Stimulated activated CD8-positive, alpha-beta memory T cell treated with anti-CD3 and anti-CD28 coated beads, Interleukin-4, amount 100 ng/mL, for 48 hours (primary cell): Measurements from ENCODE around the gene ACAD10.

ENCODE experiments used
- DNase-seq: peaks from one replicate; pipeline ENCODE4 v3.0.0-alpha.2; 2020

The ACAD10 gene

DNA sequence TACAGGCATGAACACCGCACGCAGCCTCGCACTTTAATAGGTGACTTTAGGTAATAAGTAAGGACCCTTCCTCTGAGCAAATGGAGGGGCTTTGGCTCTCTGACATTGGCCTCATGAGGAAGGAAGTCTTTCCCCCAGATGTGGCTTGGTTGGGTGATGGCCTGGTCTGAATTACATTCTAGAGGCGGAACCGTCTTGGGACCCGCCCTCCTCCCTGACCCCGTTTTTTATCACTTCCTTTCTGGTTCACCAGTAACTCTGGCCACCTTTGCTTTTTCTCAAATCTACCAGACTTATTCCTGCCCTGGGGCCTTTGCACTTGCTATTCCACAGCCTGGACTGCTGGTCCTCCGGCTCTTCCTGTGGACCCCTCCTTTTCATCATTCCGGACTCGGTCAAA, 94.3 kb downstream of the ACAD10 start:
- DNase-seq = no peak

DNA sequence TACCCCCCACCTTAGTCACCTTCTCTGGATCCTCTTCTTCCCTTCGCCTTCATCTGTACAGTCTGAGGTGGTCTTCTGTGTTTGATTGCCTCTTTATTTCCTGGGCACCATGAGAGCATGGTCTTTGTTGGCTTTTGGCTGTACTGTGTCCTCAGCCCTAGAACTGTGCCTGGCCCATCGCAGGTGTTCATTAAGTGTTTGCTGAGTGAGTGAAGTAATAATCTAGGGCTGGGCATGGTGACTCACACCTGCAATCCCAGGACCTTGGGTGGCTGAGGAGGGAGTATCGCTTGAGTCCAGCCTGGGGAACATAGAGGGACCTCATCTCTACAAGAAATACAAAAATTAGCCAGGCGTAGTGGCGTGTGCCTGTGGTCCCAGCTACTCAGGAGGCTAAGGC, 94.8 kb downstream of the ACAD10 start:
- DNase-seq = no peak

DNA sequence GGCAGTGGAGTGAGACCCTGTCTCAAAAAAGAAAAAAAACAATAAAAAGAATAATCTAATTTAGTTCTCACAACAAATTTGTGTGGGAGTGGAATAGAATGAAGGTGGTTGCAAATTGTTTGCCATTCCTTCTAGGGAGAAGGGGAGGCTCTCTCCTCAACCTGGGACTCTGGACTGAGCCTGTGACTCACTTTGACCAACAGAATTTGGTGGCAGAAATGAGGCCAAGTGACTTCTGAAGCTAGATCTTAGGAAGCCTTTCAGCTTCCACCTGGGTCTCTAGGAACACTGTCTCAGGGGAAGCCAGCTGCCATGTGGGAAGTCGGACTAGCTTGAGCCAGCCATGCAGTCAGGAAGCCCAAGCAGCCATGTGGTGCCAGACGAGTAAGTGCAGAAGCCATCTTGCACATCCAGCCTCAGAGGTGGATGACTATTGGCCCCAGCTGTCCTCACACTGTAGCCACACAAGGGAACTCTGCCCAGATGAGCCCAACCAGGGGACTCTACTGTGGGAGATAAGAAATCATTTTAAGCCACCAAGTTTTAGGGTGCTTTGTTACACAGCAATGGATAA, 95.3 kb downstream of the ACAD10 start:
- DNase-seq = no peak

DNA sequence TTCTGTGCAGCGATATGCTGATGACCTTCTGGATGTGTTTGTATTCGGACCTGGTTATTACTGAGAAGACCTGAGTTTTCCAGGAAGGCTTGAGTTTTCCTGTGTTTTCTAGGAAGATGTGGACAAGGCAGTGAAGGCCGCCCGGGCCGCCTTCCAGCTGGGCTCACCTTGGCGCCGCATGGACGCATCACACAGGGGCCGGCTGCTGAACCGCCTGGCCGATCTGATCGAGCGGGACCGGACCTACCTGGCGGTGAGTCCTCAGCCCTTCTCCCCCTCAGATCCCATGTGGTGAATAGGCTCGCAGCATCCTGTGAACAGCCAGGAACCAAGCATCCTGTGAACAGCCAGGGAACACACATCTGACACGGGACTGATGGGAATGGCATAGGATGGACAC, 97.2 kb downstream of the ACAD10 start:
- DNase-seq = no peak

DNA sequence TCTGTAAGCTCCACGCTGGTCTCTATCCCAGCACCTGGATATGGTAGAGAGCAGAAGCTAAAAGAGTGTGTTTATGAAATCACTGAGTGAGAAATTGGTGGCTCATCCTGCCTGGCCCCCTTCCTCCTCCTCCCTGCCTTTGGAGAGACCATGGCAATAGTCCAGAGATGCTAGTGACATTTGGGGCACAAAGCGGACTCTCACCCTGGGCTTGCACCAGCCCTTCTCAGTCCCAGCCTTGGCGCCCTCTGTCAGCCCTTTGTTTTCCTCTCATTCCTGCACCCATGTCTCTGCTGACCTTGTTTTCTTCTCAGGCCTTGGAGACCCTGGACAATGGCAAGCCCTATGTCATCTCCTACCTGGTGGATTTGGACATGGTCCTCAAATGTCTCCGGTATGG, 99.1 kb downstream of the ACAD10 start:
- no peak for DNase-seq

DNA sequence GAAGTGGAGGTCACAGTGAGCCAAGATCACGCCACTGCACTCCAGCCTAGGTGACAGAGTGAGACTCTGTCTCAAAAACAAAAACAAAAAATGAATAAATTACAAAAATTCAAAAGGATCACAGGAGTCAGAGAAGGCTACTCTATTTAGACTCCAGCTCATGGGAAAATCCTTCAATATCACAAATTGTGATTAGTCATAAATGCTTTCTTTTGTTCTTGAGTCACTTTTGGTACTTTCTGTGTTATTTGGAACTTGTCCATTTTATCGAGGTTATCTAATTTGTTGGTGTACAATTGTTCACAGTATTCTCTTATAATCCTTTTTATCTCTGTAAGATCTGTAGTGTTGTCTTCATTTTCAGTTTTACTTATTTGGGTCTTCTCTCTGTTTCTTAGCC, 99.8 kb downstream of the ACAD10 start:
- DNase-seq = no peak

DNA sequence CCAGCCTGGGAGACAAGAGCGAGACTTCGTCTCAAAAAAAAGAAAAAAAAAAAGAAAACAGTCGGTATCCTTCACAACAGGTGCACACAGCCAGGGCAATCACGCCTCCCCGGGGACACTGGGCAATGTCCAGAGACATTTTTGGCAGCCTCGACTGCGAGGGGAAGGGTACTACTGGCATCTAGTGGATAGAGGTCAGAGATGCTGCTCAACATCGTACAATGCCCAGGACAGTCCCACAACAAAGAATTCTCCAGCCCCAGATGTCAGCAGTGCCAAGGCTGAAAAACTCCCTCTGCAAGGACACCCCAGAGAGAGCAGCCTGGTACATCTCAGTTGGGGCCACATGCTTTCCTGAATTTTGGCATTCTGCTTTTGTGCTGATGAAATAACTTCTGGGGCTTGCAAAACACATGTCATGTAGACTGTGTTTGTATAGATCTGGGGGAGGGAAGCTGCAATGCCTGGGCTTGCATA, 102.4 kb downstream of the ACAD10 start:
- no peak for DNase-seq

DNA sequence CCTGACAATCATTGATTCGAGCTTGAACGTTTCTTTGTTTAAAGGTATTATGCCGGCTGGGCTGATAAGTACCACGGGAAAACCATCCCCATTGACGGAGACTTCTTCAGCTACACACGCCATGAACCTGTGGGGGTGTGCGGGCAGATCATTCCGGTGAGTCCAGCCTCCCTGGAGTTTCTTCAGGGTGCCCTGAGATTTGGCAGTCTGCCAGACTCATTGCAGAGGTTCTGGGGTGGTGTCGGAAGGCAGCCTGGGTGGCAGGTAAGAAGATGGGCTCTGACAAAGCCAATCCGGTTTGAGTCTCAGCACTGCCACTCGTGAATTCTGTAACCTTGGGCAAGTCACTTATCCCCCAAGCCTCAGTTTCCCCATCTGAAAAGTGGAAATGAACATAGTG, 103.9 kb downstream of the ACAD10 start:
- DNase-seq = no peak

DNA sequence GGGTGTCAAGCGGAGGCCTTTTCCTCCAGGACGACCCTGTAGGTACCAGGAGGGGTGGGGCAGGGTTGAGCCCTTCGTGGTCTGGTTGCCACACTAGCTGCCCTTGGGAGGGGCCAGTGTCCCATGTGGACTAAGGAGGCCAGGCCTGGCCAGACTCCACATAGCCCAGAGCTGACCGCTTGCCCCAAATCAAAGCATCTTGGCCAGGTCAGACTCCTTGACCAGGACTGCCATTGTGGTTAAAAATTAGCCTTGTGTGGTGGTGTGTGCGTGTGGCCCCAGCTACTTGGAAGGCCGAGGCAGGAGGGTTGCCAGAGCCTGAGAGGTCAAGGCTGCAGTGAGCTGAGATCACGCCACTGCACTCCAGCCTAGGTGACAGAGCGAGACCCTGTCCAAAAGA, 105.7 kb downstream of the ACAD10 start:
- DNase-seq = no peak

DNA sequence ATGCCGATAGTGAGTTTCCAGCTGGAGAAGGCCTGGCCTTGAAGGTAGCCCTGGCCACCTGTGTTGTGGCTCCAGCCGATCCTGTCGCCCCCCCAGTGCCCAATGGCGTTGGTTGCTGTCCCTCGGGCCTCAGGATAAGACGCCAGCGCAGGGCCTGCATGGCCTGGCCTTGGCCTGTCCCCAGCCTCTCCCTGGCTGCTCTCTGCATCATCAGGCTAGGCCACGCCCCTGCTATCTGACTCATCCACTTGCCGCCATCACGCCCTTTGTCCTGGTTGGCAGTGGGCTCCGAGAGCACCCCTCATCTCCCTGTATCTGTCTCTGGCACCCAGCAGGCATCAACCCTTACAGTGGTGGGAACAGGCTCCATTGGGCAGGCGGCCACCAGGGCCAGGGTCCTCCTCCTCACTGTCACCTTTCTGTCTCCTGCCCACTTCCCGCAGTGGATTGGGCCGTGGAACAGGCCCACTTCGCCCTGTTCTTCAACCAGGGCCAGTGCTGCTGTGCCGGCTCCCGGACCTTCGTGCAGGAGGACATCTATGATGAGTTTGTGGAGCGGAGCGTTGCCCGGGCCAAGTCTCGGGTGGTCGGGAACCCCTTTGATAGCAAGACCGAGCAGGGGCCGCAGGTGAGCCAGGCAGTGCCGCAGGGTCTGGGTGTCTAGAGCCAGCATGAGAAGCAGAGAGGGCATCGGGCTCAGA, 106.5 kb downstream of the ACAD10 start:
- DNase-seq = no peak

DNA sequence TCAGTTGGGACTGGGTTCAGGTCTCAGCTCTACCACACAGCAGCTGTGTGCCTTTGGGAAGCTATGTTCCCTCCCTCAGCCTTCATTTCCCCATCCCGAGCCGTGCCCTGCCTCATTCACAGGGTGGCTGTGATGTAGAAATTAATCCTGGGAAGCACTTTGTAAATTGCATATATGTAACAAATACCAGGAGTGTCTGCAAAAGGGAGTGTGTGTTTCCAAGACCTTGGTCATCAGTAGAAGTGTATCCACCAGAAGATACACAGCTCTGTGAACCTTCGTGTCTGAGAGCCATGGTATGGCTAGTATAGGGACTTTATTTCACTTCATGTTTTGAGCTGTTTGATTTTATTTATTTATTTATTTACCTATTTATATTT, 107.0 kb downstream of the ACAD10 start:
- DNase-seq = no peak

DNA sequence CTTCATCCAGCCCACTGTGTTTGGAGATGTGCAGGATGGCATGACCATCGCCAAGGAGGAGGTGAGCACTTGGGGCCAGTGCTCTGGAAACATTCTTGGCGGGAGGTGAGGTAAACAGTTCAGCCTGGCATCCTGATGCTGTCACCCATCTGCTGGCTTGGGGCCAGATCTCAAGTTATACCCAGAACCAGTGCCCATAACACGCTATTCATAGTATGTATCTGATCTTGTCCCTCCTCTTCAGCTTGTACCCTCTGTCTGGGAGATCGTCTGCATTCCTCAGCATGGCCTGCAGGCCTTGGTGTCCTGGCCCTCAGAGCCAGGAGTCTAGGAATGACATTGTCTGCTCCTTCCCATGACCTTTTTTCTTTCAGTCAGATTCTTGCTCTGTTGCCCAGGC, 112.3 kb downstream of the ACAD10 start:
- no peak for DNase-seq

DNA sequence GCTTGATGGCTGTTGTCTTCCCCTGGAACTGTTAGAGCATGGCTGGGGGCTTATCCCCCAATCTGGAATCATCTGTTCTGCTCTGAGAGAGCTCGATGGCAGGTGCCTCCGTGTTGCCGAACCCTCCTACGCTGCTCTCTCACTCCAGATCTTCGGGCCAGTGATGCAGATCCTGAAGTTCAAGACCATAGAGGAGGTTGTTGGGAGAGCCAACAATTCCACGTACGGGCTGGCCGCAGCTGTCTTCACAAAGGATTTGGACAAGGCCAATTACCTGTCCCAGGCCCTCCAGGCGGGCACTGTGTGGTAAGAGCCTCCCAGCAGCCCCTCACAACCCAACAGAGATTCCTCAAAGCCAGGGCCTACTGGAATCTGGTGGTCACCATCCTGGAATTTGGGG, 113.9 kb downstream of the ACAD10 start:
- DNase-seq = no peak

DNA sequence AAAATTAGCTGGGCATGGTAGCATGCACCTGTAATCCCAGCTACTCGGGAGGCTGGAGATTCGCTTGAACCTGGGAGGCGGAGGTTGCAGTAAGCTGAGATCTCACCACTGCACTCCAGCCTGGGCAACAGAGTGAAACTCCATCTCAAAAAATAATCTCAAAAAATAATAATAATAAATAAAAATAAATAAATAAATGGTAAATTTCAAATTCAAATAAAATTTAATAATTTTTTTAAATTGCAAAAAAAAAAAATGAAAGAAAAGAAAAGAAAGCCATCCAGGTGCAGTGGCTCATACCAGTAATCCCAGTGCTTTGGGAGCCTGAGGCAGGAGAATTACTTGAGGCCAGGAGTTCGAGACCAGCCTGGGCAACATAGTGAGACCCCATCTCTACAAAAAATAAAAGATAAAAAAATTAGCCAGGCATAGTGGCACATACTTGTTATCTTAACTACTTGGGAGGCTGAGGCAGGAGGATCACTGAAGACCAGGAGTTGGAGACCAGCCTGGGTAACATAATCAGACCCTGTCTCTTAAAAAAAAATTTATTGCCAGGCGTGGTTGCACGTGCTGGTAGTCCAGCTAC, 117.3 kb downstream of the ACAD10 start:
- no peak for DNase-seq

DNA sequence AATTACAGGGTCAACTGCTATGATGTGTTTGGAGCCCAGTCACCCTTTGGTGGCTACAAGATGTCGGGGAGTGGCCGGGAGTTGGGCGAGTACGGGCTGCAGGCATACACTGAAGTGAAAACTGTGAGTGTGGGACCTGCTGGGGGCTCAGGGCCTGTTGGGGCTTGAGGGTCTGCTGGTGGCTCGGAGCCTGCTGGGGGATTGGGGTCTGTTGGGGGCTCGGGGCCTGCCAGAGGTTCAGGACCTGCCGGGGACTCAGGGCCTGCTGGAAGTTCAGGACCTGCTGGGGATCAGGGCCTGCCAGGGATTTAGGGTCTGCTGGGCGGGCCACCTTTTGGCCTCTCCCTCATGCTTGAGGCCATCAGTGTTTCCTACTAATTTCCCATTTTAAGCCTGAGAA, 118.0 kb downstream of the ACAD10 start:
- DNase-seq = no peak

DNA sequence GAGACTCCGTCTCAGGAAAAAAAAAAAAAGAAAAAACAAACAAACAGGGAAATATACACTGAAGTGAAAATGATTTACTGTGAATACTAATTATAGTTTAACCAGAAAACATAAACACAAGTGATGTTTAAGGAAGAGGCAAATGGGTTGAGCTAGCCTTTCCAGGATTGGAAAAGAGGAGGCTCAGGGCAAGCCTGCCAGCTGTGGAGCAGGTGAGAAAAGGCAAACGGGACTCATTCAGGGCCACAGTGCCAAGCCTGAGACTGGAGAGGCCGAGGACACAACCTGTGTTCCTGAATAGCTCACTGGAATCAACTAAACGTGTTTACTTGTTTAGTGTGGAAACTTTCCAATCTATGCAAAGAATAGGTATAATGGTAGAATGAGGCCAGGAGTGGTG, 120.5 kb downstream of the ACAD10 start:
- no peak for DNase-seq
